Uterus (tissue), 4 donors: ENCODE results near the gene SIAE. TPM values are rescaled to one million over a fixed set of nuclear protein-coding genes. Genes with fewer than 3 reads are reported as not detected.

ENCODE experiments used
- DNase-seq, 2 donors: peaks; one replicate each; pipeline ENCODE4 v3.0.0-alpha.2; 2019 to 2020
- H3K27ac ChIP-seq, 2 donors: fragments of 200-600 bp; sonication (generic); 1 replicate in 1 of 2; 2 replicates in 1 of 2; pipeline ENCODE4 v1.5.1; 2016 to 2018
- H3K27me3 ChIP-seq, 2 donors: fragments of 200-600 bp; sonication (generic); one replicate each; pipeline ENCODE4 v1.5.1; 2018 to 2019; ENCODE audit warnings: control low read depth in 1 of 2
- H3K36me3 ChIP-seq, 2 donors: fragments of 200-600 bp; sonication (generic); one replicate each; pipeline ENCODE4 v1.5.1; 2019; ENCODE audit warnings: control low read depth in 1 of 2
- H3K4me1 ChIP-seq, 2 donors: fragments of 200-600 bp; sonication (generic); one replicate each; pipeline ENCODE4 v1.5.1; 2018 to 2019; ENCODE audit warnings: control low read depth in 1 of 2
- H3K4me3 ChIP-seq, 2 donors: fragments of 200-600 bp; sonication (generic); 1 replicate in 1 of 2; 2 replicates in 1 of 2; pipeline ENCODE4 v1.5.1; 2018 to 2019; ENCODE audit warnings: mild to moderate bottlenecking in 1 of 2
- H3K9me3 ChIP-seq, 2 donors: fragments of 200-600 bp; sonication (generic); one replicate each; pipeline ENCODE4 v1.5.1; 2019; ENCODE audit warnings: control low read depth in 1 of 2
- CTCF ChIP-seq, 4 experiments: fragments of 200-600 bp in 2 of 4; fragments of 450-650 bp in 2 of 4; sonication (generic) in 2 of 4; IDR thresholded peaks; one replicate each; pipeline ENCODE4 v1.5.1; 2016 to 2019; ENCODE audit warnings: antibody characterized with exemption in 4 of 4, mild to moderate bottlenecking in 2 of 4, moderate library complexity in 1 of 4
- POLR2A ChIP-seq, 2 donors: fragments of 450-650 bp; IDR thresholded peaks; one replicate each; pipeline ENCODE4 v1.6.1; 2016; ENCODE audit warnings: antibody characterized with exemption in 2 of 2, mild to moderate bottlenecking in 1 of 2, moderate library complexity in 1 of 2
- intact Hi-C: fragments of 100-400 bp; cut with DNase I; formaldehyde crosslinking; loops from one replicate; pipeline ENCODE4 v1.15.1; 2023; ENCODE audit warnings: low total_unique reads
- total RNA-seq, 4 donors: library from RNA; depleted of rRNA in 3 of 4; stranded (reverse); fragments of >200 nt in 3 of 4; gene quantifications; one replicate each; pipeline versions ENCODE4 v1.1.0 to v1.2.4, GENCODE V29; 2014 to 2023
- donor health status: DM: yes; HTN: yes; CAD: no.

The SIAE gene
- total RNA-seq, 4 donors from 2014 or later = 0.77 to 7.5 (median 5.3) TPM

GRCh38 chr11:124648610-124649009 is 24.9 kb downstream of the SIAE start:
- Histone ChIP-seq H3K4me1 (no peaks in the 10 kb centered on the region), H3K4me3 (no peak overlapping the region)

GRCh38 chr11:124646148-124646547 is 27.4 kb downstream of the SIAE start:
- H3K4me1 ChIP-seq = no peaks in the 10 kb centered on the region
- no peaks in the 10 kb centered on the region for H3K27me3 ChIP-seq
- DNase-seq = no peak
- H3K27ac ChIP-seq = no peak overlapping the region
- intact Hi-C loops = no loop called here
- no peak for TF ChIP-seq POLR2A (IDR thresholded peaks at IDR 0.05)
- no peak overlapping the region for H3K4me3 ChIP-seq
- no peaks in the 10 kb centered on the region for H3K36me3 ChIP-seq
- no peaks in the 10 kb centered on the region for H3K9me3 ChIP-seq

More at GRCh38 chr11:124648610-124649009, 24.9 kb downstream of the SIAE start:
- DNase-seq = no peak
- intact Hi-C loops = no loop called here
- no peak overlapping the region for H3K27ac ChIP-seq
- no peaks in the 10 kb centered on the region for H3K9me3 ChIP-seq
- TF ChIP-seq POLR2A (IDR thresholded peaks at IDR 0.05) = no peak
- TF ChIP-seq CTCF (IDR thresholded peaks at IDR 0.05) = no peak
- no peaks in the 10 kb centered on the region for H3K27me3 ChIP-seq
- H3K36me3 ChIP-seq = no peaks in the 10 kb centered on the region

- Histone ChIP-seq H3K27me3 (no peaks in the 10 kb centered on the region), H3K27ac (no peak overlapping the region), H3K36me3 (no peaks in the 10 kb centered on the region), H3K4me1 (no peaks in the 10 kb centered on the region), H3K9me3 (no peaks in the 10 kb centered on the region), H3K4me3 (peak overlapping the region in 1 of 2 donors; percentile 17)
- peak; percentile 45 to 53 for DNase-seq
- TF ChIP-seq POLR2A (IDR thresholded peaks at IDR 0.05) (no peak), CTCF (IDR thresholded peaks at IDR 0.05) (peak; percentile 69 to 81 (median 72))
- intact Hi-C loops = no loop called here
These were observed 28.9 kb downstream of the SIAE start for GRCh38 chr11:124644426-124645280.

GRCh38 chr11:124643605-124644425 is 29.7 kb downstream of the SIAE start:
- no peak overlapping the region for H3K4me3 ChIP-seq

More at GRCh38 chr11:124643605-124644425, 29.7 kb downstream of the SIAE start:
- H3K27me3 ChIP-seq = no peaks in the 10 kb centered on the region
- TF ChIP-seq CTCF (IDR thresholded peaks at IDR 0.05) (no peak), POLR2A (IDR thresholded peaks at IDR 0.05) (no peak)
- DNase-seq = no peak
- H3K27ac ChIP-seq = no peak overlapping the region
- H3K36me3 ChIP-seq = no peaks in the 10 kb centered on the region
- no peaks in the 10 kb centered on the region for H3K4me1 ChIP-seq
- intact Hi-C loops = no loop called here
- no peaks in the 10 kb centered on the region for H3K9me3 ChIP-seq
